GM23338 (cell line): ENCODE measurements around the gene AGAP1. TPM values are rescaled to one million over a fixed set of nuclear protein-coding genes. Genes with fewer than 3 reads are reported as not detected.

ENCODE experiments used
- ATAC-seq: fragments of 200-7000 bp; cut with Tn5 transposase; 3 replicates; pipeline ENCODE4 v1.9.1; 2020
- DNase-seq: peaks from one replicate; pipeline ENCODE4 v3.0.0-alpha.2; 2015; ENCODE audit warnings: low spot score
- H2AFZ ChIP-seq: fragments of 200-600 bp; sonication (generic); 2 replicates; pipeline ENCODE4 v1.8.0; 2016; ENCODE audit warnings: antibody characterized with exemption, mild to moderate bottlenecking, moderate library complexity
- H3F3A ChIP-seq: fragments of 200-600 bp; sonication (generic); replicated peaks from 2 replicates; pipeline ENCODE4 v1.8.0; 2017; ENCODE audit warnings: antibody characterized with exemption, mixed run types, low read depth
- H3K27ac ChIP-seq: fragments of 200-600 bp; sonication (generic); 2 replicates; pipeline ENCODE4 v1.6.1; 2016; ENCODE audit warnings: low read depth
- H3K27me3 ChIP-seq: fragments of 200-600 bp; sonication (generic); 2 replicates; pipeline ENCODE4 v1.8.0; 2016; ENCODE audit warnings: mild to moderate bottlenecking, mixed run types, moderate library complexity; ENCODE audit not compliant: insufficient read depth
- H3K36me3 ChIP-seq: fragments of 200-600 bp; sonication (generic); 2 replicates; pipeline ENCODE4 v1.8.0; 2016; ENCODE audit warnings: mild to moderate bottlenecking; ENCODE audit not compliant: insufficient read depth
- H3K4me1 ChIP-seq: fragments of 200-600 bp; sonication (generic); 2 replicates; pipeline ENCODE4 v1.8.0; 2016; ENCODE audit warnings: mild to moderate bottlenecking, moderate library complexity; ENCODE audit not compliant: insufficient read depth
- H3K4me2 ChIP-seq: fragments of 200-600 bp; sonication (generic); 2 replicates; pipeline ENCODE4 v1.7.1; 2017; ENCODE audit warnings: mixed run types
- H3K4me3 ChIP-seq: fragments of 200-600 bp; sonication (generic); 2 replicates; pipeline ENCODE4 v1.6.1; 2016; ENCODE audit warnings: mixed run types
- H3K79me2 ChIP-seq: fragments of 200-600 bp; sonication (generic); replicated peaks from 2 replicates; pipeline ENCODE4 v1.8.0; 2017; ENCODE audit warnings: mild to moderate bottlenecking; ENCODE audit not compliant: insufficient read depth
- H3K9me2 ChIP-seq: fragments of 200-600 bp; sonication (generic); 2 replicates; pipeline ENCODE4 v1.8.0; 2017; ENCODE audit not compliant: insufficient read depth
- H4K20me1 ChIP-seq: fragments of 200-600 bp; sonication (generic); replicated peaks from 2 replicates; pipeline ENCODE4 v1.8.0; 2017; ENCODE audit warnings: mild to moderate bottlenecking; ENCODE audit not compliant: insufficient read depth
- H3K27ac Mint-ChIP-seq: 2 replicates; pipeline ENCODE4 v1.8.0; 2020; ENCODE audit warnings: inconsistent platforms, mild to moderate bottlenecking, moderate library complexity, mixed read lengths
- H3K27me3 Mint-ChIP-seq: 3 replicates; pipeline ENCODE4 v1.8.0; 2022; ENCODE audit warnings: low read depth, mild to moderate bottlenecking, moderate library complexity, mixed read lengths, inconsistent platforms; ENCODE audit not compliant: insufficient read depth, poor library complexity
- H3K36me3 Mint-ChIP-seq: 3 replicates; pipeline ENCODE4 v1.8.0; 2021; ENCODE audit warnings: low read depth, mild to moderate bottlenecking, inconsistent platforms, moderate library complexity, mixed read lengths
- H3K4me1 Mint-ChIP-seq: 3 replicates; pipeline ENCODE4 v1.8.0; 2020; ENCODE audit warnings: mild to moderate bottlenecking, inconsistent platforms, mixed read lengths
- H3K4me3 Mint-ChIP-seq: 3 replicates; pipeline ENCODE4 v1.8.0; 2021; ENCODE audit warnings: moderate library complexity, mild to moderate bottlenecking, inconsistent platforms, mixed read lengths
- H3K9me3 Mint-ChIP-seq: 3 replicates; pipeline ENCODE4 v1.8.0; 2020; ENCODE audit warnings: moderate library complexity, mild to moderate bottlenecking, inconsistent platforms, mixed read lengths
- CREB1 ChIP-seq: fragments of 250-450 bp; sonication (Bioruptor Pico); IDR thresholded peaks from 2 replicates; pipeline ENCODE4 v1.5.0; 2020; ENCODE audit warnings: low read depth, mild to moderate bottlenecking, moderate library complexity
- EZH2 ChIP-seq: fragments of 200-600 bp; sonication (generic); IDR thresholded peaks from one replicate; pipeline ENCODE4 v1.8.0; 2017; ENCODE audit warnings: antibody characterized with exemption, mild to moderate bottlenecking, low read depth; ENCODE audit not compliant: unreplicated experiment
- POLR2AphosphoS5 ChIP-seq: IDR thresholded peaks from 2 replicates; pipeline ENCODE4 v1.6.1; 2016; ENCODE audit warnings: antibody characterized with exemption, low read depth
- STAT1 ChIP-seq: IDR thresholded peaks from one replicate; pipeline ENCODE4 v1.6.1; 2016; ENCODE audit warnings: antibody characterized with exemption; ENCODE audit not compliant: unreplicated experiment
- ZNF114 ChIP-seq: fragments of 250-450 bp; sonication (Bioruptor Pico); IDR thresholded peaks from 2 replicates; pipeline ENCODE4 v1.5.0; 2020; ENCODE audit warnings: mild to moderate bottlenecking, moderate library complexity
- polyA plus RNA-seq: library from polyadenylated mRNA; unstranded; fragments of >200 nt; fragmentation: Nextera tagmentation; extraction: Ambion mirVana; gene quantifications from 2 replicates; pipeline ENCODE4 v1.2.1, GENCODE V29; 2016
- total RNA-seq: library from RNA; depleted of rRNA; stranded (reverse); fragments of >200 nt; shearing (Covaris generic); gene quantifications from 2 replicates; pipeline ENCODE4 v1.2.3, GENCODE V29; 2014
- TF ChIP-seq, protein P1 (sequence below): IDR thresholded peaks from one replicate; pipeline ENCODE4 v1.6.1; 2018; ENCODE audit warnings: antibody characterized with exemption; ENCODE audit not compliant: unreplicated experiment
- TF ChIP-seq, protein P2 (sequence below): fragments of 250-450 bp; sonication (Bioruptor Pico); IDR thresholded peaks from 2 replicates; pipeline ENCODE4 v1.5.0; 2020; ENCODE audit warnings: mild to moderate bottlenecking, moderate library complexity

Gene AGAP1
- total and polyA plus RNA-seq, 2 experiments from 2014 or later = 13.3 to 27.9 TPM

DNA sequence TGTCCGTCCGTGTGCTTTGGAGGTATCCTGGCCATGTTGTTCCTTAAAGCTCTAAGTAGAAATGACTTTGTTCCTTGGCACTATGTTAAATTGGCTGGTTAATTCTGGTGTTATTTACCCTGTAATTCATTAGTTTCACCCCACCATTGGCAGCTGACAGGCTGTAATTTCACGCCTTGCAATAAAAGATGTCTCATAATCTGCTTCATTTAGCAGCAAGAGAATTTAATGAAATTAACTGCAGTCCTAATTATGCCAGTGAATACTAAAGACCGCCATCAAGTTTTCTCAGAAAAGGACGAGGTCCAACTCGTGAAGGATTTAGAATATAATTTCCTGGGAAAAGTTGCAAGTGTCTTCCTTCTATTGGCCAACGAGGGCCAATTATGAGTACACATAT, 355.1 kb downstream of the AGAP1 start:
- no peak for TF ChIP-seq EZH2
- TF ChIP-seq, protein P1, sequence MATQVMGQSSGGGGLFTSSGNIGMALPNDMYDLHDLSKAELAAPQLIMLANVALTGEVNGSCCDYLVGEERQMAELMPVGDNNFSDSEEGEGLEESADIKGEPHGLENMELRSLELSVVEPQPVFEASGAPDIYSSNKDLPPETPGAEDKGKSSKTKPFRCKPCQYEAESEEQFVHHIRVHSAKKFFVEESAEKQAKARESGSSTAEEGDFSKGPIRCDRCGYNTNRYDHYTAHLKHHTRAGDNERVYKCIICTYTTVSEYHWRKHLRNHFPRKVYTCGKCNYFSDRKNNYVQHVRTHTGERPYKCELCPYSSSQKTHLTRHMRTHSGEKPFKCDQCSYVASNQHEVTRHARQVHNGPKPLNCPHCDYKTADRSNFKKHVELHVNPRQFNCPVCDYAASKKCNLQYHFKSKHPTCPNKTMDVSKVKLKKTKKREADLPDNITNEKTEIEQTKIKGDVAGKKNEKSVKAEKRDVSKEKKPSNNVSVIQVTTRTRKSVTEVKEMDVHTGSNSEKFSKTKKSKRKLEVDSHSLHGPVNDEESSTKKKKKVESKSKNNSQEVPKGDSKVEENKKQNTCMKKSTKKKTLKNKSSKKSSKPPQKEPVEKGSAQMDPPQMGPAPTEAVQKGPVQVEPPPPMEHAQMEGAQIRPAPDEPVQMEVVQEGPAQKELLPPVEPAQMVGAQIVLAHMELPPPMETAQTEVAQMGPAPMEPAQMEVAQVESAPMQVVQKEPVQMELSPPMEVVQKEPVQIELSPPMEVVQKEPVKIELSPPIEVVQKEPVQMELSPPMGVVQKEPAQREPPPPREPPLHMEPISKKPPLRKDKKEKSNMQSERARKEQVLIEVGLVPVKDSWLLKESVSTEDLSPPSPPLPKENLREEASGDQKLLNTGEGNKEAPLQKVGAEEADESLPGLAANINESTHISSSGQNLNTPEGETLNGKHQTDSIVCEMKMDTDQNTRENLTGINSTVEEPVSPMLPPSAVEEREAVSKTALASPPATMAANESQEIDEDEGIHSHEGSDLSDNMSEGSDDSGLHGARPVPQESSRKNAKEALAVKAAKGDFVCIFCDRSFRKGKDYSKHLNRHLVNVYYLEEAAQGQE = no peak
- no peak for TF ChIP-seq POLR2AphosphoS5
- no peak for TF ChIP-seq ZNF114
- no peak for TF ChIP-seq CREB1 (CRISPR knock-in tag)
- no peak for TF ChIP-seq STAT1
- TF ChIP-seq, protein P2, sequence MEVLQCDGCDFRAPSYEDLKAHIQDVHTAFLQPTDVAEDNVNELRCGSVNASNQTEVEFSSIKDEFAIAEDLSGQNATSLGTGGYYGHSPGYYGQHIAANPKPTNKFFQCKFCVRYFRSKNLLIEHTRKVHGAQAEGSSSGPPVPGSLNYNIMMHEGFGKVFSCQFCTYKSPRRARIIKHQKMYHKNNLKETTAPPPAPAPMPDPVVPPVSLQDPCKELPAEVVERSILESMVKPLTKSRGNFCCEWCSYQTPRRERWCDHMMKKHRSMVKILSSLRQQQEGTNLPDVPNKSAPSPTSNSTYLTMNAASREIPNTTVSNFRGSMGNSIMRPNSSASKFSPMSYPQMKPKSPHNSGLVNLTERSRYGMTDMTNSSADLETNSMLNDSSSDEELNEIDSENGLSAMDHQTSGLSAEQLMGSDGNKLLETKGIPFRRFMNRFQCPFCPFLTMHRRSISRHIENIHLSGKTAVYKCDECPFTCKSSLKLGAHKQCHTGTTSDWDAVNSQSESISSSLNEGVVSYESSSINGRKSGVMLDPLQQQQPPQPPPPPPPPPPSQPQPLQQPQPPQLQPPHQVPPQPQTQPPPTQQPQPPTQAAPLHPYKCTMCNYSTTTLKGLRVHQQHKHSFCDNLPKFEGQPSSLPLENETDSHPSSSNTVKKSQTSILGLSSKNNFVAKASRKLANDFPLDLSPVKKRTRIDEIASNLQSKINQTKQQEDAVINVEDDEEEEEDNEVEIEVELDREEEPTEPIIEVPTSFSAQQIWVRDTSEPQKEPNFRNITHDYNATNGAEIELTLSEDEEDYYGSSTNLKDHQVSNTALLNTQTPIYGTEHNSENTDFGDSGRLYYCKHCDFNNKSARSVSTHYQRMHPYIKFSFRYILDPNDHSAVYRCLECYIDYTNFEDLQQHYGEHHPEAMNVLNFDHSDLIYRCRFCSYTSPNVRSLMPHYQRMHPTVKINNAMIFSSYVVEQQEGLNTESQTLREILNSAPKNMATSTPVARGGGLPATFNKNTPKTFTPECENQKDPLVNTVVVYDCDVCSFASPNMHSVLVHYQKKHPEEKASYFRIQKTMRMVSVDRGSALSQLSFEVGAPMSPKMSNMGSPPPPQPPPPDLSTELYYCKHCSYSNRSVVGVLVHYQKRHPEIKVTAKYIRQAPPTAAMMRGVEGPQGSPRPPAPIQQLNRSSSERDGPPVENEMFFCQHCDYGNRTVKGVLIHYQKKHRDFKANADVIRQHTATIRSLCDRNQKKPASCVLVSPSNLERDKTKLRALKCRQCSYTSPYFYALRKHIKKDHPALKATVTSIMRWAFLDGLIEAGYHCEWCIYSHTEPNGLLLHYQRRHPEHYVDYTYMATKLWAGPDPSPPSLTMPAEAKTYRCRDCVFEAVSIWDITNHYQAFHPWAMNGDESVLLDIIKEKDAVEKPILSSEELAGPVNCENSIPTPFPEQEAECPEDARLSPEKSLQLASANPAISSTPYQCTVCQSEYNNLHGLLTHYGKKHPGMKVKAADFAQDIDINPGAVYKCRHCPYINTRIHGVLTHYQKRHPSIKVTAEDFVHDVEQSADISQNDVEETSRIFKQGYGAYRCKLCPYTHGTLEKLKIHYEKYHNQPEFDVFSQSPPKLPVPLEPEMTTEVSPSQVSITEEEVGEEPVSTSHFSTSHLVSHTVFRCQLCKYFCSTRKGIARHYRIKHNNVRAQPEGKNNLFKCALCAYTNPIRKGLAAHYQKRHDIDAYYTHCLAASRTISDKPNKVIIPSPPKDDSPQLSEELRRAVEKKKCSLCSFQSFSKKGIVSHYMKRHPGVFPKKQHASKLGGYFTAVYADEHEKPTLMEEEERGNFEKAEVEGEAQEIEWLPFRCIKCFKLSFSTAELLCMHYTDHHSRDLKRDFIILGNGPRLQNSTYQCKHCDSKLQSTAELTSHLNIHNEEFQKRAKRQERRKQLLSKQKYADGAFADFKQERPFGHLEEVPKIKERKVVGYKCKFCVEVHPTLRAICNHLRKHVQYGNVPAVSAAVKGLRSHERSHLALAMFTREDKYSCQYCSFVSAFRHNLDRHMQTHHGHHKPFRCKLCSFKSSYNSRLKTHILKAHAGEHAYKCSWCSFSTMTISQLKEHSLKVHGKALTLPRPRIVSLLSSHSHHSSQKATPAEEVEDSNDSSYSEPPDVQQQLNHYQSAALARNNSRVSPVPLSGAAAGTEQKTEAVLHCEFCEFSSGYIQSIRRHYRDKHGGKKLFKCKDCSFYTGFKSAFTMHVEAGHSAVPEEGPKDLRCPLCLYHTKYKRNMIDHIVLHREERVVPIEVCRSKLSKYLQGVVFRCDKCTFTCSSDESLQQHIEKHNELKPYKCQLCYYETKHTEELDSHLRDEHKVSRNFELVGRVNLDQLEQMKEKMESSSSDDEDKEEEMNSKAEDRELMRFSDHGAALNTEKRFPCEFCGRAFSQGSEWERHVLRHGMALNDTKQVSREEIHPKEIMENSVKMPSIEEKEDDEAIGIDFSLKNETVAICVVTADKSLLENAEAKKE = no peak
- Histone ChIP-seq H3K4me1 (peaks cover 20% of the 10 kb centered on the region), H3K27me3 (no peaks in the 10 kb centered on the region), H2AFZ (no peak overlapping the region), H3K27ac (no peak overlapping the region), H3K9me2 (no peaks in the 10 kb centered on the region), H4K20me1 (no peaks in the 10 kb centered on the region), H3K36me3 (no peaks in the 10 kb centered on the region), H3K4me2 (no peak overlapping the region), H3F3A (no peaks in the 10 kb centered on the region), H3K4me3 (no peak overlapping the region), H3K79me2 (no peaks in the 10 kb centered on the region)
- ATAC-seq (no peak), DNase-seq (no peak)
- H3K9me3 Mint-ChIP-seq = no peaks in the 10 kb centered on the region
- no peak overlapping the region for H3K4me3 Mint-ChIP-seq
- H3K36me3 Mint-ChIP-seq = no peaks in the 10 kb centered on the region; the same call in 2 of the 3 replicates
- peaks cover 8% of the 10 kb centered on the region for H3K27me3 Mint-ChIP-seq
- no peak overlapping the region for H3K27ac Mint-ChIP-seq
- peaks cover 40% of the 10 kb centered on the region for H3K4me1 Mint-ChIP-seq
